Effector CD8-positive, alpha-beta T cell (primary cell): Measurements from ENCODE around the gene TRIM9.

Source experiments
- DNase-seq: peaks from one replicate; lab custom pipeline; 2025; lab: John Stamatoyannopoulos, UW

Gene TRIM9

DNA sequence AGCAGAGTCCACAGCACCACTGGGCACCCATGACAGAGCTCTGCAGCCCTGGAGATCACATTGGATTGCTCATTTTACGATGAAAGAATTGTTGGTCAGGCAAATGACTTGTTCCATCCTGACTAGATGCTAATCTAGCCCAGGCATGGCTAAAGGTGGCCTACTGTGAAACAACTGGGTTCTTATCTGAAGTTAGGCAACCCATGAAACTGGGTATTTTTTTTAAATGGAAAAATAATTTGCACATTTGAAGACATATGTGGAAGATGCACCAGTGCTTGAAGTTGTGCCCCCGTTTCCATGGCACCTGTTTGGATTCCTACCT lies 158.9 kb downstream of the TRIM9 start:
- no peak for DNase-seq

- DNase-seq: no peak
These were observed 159.5 kb downstream of the TRIM9 start for GRCh38 chr14:50935126-50936015.

- no peak for DNase-seq
These were observed 162.1 kb downstream of the TRIM9 start for GRCh38 chr14:50932592-50933495.

GRCh38 chr14:50932156-50932555 lies 162.7 kb downstream of the TRIM9 start:
- no peak for DNase-seq

DNA sequence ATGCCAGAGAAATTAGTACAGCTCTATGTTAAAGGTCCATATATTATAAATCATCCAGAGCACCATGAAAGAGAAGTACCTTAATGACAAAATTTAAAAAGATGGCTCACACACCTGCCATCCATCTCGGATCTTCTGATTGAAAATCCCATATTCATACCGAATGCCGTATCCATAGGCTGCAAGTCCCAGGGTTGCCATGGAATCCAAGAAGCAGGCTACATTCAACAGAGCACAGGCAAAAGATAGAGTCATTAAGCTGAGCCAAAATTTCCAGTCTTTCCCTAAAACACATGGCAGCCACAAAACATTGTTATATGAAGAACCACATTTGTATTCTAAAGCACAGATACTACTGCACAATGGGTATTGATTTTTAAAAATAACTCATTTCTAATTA lies 163.3 kb downstream of the TRIM9 start:
- no peak for DNase-seq

- no peak for DNase-seq
These were observed 165.4 kb downstream of the TRIM9 start for GRCh38 chr14:50929506-50929905.

GRCh38 chr14:50928002-50928635 lies 166.8 kb downstream of the TRIM9 start:
- no peak for DNase-seq

DNA sequence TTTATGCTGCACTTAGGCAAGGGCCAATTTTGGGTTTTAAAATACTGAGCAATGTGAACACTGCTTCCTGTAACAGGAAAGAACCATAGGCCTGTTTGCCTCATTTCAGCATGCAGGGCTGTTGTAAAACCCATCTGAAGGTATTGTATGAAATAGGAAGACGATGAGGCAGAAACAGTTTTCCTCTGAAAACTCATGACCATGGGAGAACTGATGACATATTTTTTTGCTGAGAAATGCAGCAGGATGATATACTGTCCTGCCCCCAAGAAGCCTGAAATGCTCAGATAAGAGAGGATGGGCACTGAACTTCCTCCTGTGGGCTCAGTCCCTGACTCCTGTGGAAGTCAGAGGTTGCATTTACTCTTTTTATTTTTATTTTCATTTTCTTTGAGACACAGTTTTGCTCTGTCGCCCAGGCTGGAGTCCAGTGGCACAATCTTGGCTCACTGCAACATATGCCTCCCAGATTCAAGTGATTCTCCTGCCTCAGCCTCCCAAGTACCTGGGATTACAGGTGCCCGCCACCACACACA lies 168.0 kb downstream of the TRIM9 start:
- no peak for DNase-seq
